ENCODE measurements around the gene HDAC9.

DNA sequence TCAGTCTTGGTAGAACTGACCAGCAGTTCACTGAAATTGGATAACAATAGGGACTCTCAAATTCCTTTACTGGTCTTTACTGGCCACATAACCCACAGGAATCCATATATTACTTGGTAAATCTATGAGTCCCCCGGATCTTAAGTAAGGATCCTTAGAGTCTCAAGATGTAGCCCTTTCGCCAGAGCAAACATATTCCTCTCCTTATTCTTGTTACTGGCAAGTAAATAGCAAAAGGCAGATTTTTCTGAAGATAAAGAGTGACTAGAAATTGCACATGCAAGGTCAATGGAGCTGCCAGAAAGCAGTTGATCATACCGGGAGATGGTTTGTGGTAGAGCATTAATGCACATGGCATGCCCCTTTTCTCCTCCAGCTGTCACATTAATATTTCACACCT, 283.0 kb downstream of the HDAC9 start:
- TF ChIP-seq, protein P1, sequence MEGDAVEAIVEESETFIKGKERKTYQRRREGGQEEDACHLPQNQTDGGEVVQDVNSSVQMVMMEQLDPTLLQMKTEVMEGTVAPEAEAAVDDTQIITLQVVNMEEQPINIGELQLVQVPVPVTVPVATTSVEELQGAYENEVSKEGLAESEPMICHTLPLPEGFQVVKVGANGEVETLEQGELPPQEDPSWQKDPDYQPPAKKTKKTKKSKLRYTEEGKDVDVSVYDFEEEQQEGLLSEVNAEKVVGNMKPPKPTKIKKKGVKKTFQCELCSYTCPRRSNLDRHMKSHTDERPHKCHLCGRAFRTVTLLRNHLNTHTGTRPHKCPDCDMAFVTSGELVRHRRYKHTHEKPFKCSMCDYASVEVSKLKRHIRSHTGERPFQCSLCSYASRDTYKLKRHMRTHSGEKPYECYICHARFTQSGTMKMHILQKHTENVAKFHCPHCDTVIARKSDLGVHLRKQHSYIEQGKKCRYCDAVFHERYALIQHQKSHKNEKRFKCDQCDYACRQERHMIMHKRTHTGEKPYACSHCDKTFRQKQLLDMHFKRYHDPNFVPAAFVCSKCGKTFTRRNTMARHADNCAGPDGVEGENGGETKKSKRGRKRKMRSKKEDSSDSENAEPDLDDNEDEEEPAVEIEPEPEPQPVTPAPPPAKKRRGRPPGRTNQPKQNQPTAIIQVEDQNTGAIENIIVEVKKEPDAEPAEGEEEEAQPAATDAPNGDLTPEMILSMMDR (IDR thresholded peaks at IDR 0.05; ENCODE audit: insufficient read depth, low read depth, low read length), result no peak
- TF ChIP-seq EZH2 (IDR thresholded peaks at IDR 0.05; ENCODE audit: insufficient read depth, low read length), result no peak

Data from astrocyte (in vitro differentiated cells and primary cell).